ENCODE measurements around the gene ANKFN1. TPM values are rescaled to one million over a fixed set of nuclear protein-coding genes. Genes with fewer than 3 reads are reported as not detected.
"Not testable (repeated sequence)": the region's sequence is repeated elsewhere in the genome, so short reads cannot be mapped to it uniquely, and the experiment has no call there.

Gene ANKFN1
- total RNA-seq, 1 donor from 2014 or later: 1.6 TPM

DNA sequence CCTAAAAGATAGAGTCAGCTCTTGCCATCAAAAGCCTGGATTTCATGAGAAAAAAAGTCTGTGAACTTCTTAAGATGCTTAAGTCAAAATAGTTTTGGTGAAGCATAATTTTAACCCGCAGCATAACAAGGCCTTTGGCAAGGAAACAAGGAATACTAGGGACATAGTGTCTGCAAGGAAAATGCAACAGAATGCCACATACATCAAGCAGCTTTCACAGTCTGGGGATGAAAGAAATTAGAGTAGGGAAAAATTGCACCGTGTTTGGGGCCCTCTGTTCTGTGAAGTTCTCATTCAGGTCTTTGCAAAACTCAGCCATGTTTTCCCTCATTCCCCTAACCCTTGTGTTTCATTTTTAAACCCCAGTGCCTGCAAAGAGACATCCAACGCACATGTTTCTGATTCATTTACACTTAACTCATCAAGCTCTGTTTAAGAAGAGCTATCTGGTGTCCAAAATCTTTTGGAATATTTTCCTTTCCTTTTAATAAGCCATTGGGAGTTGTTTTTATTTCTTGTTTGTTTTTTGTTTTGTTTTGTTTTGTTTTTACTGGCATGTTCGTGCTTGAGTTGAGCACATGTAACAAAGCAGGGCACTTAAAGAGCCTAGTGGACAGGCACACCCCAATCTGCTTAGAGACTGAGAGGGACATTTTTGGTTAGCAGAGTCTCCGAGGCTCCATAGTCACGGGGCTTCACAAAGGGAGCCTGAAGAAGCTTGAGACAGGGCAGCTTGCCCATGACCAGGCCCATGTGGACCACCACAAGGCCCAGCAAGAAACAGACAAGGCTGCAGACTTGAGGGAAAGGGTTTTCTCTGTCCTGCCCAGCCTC lies 116.5 kb downstream of the ANKFN1 start:
- Histone ChIP-seq H3K36me3 (ENCODE audit: control insufficient read depth in 3 of 3, insufficient read depth in 3 of 3, low read length in 3 of 3) (no peaks in the 10 kb centered on the region), H3K27ac (ENCODE audit: low read depth, low read length) (no peak overlapping the region), H3K9me3 (ENCODE audit: control insufficient read depth in 3 of 3, low read length in 3 of 3) (no peaks in the 10 kb centered on the region), H3K4me1 (ENCODE audit: control insufficient read depth in 3 of 3, insufficient read depth in 3 of 3, low read length in 3 of 3) (no peaks in the 10 kb centered on the region), H3K9ac (ENCODE audit: low read depth in 1 of 3, low read length in 3 of 3) (no peak overlapping the region), H3K4me3 (ENCODE audit: low read length in 3 of 3) (no peak overlapping the region), H3K27me3 (ENCODE audit: control insufficient read depth in 3 of 3, insufficient read depth in 3 of 3, low read length in 3 of 3) (no peaks in the 10 kb centered on the region)

DNA sequence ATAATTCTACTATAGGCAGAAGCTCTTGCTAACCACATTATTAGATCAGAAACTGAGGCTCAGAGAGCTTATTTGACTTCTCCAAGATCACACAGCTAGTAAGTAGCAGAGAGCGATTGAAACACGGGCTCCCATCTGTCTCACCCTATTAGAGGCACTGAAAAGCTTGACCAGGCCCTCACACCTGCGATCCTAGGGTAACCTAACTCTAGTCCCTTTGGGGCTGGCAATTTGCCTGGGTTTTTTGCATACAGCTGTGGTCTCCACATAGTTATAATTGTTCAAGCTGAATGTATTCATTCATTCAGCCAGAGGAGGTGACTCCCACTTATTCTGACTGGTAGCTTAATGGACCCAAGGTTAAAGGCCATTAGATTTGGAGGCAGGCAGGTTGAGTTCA lies 121.2 kb downstream of the ANKFN1 start:
- no peaks in the 10 kb centered on the region for H3K4me1 ChIP-seq (ENCODE audit: control insufficient read depth in 3 of 3, insufficient read depth in 3 of 3, low read length in 3 of 3)
- H3K27me3 ChIP-seq (ENCODE audit: control insufficient read depth in 3 of 3, insufficient read depth in 3 of 3, low read length in 3 of 3): no peaks in the 10 kb centered on the region
- no peak overlapping the region for H3K27ac ChIP-seq (ENCODE audit: low read depth, low read length)
- H3K36me3 ChIP-seq (ENCODE audit: control insufficient read depth in 3 of 3, insufficient read depth in 3 of 3, low read length in 3 of 3): no peaks in the 10 kb centered on the region
- H3K9me3 ChIP-seq (ENCODE audit: control insufficient read depth in 3 of 3, low read length in 3 of 3): no peaks in the 10 kb centered on the region
- no peak overlapping the region for H3K4me3 ChIP-seq (ENCODE audit: low read length in 3 of 3)
- no peak overlapping the region for H3K9ac ChIP-seq (ENCODE audit: low read depth in 1 of 3, low read length in 3 of 3)

DNA sequence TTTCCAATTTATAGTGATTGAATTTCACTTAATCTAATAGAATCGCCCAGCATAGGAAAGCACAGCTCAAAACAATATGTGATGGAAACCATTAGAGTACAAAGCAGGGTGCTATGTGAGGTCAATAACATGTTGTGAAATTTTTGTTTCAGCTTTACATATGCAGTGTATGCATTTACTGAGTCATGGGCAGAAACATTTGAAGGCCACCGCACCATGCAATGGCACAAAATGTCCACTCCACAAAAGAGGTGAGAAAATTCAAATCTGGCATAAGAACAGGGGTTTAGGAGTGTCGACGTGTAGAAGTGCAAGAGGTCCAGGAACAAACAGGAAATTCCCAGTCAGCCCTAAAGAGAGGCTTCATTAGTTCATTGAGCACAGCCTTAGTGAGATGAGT lies 131.2 kb downstream of the ANKFN1 start:
- no peak overlapping the region for H3K27ac ChIP-seq (ENCODE audit: low read depth, low read length)
- no peak overlapping the region for H3K9ac ChIP-seq (ENCODE audit: low read depth in 1 of 3, low read length in 3 of 3)
- no peaks in the 10 kb centered on the region for H3K9me3 ChIP-seq (ENCODE audit: control insufficient read depth in 3 of 3, low read length in 3 of 3)
- H3K4me1 ChIP-seq (ENCODE audit: control insufficient read depth in 3 of 3, insufficient read depth in 3 of 3, low read length in 3 of 3): no peaks in the 10 kb centered on the region
- H3K4me3 ChIP-seq (ENCODE audit: low read length in 3 of 3): no peak overlapping the region
- H3K36me3 ChIP-seq (ENCODE audit: control insufficient read depth in 3 of 3, insufficient read depth in 3 of 3, low read length in 3 of 3): no peaks in the 10 kb centered on the region
- no peaks in the 10 kb centered on the region for H3K27me3 ChIP-seq (ENCODE audit: control insufficient read depth in 3 of 3, insufficient read depth in 3 of 3, low read length in 3 of 3)

DNA sequence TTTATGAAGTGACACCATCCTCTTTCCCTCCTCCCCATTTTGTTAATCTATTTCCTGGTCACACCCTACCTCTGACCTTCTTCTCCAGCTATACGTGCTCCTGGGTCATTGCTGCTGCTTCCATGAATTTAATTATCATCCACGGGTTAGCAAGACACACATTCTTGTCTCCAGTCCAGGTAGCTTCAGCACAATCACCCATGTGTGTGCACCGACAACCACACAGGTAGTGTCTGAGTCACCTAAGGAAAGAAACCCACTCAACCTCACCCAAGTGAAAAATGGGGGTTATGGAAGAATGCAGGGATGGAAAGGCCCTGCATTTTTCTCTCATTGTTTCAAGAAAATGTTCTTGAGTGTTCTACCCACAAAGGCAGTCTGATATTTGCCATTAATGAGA lies 135.5 kb downstream of the ANKFN1 start:
- H3K27me3 ChIP-seq (ENCODE audit: control insufficient read depth in 3 of 3, insufficient read depth in 3 of 3, low read length in 3 of 3); H3K4me3 ChIP-seq (ENCODE audit: low read length in 3 of 3); H3K27ac ChIP-seq (ENCODE audit: low read depth, low read length); H3K9ac ChIP-seq (ENCODE audit: low read depth in 1 of 3, low read length in 3 of 3); H3K36me3 ChIP-seq (ENCODE audit: control insufficient read depth in 3 of 3, insufficient read depth in 3 of 3, low read length in 3 of 3); H3K9me3 ChIP-seq (ENCODE audit: control insufficient read depth in 3 of 3, low read length in 3 of 3): not testable (repeated sequence)
- peaks cover 0 to 13% (median 0%) of the 10 kb centered on the region in 3 donors for H3K4me1 ChIP-seq (ENCODE audit: control insufficient read depth in 3 of 3, insufficient read depth in 3 of 3, low read length in 3 of 3)

DNA sequence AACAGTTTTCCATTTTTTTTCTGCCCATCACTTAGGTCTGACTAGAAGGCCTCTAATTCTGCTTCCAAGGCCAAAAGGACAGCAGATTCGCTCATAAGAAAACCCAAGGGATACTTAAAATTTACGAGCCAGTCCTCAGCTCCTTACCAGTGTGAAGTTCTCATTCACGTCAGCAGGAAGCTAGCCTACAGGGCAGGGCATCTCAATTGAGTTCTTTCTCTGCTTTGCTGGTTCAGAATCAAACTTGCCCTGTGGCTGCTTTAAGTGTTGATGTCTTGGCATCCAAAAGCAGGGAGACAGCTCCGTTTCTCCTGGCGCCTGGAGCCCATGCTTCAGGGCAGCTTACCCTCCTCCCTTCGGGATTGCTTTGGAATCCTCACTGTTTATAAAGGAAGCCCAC lies 136.0 kb downstream of the ANKFN1 start:
- H3K9me3 ChIP-seq (ENCODE audit: control insufficient read depth in 3 of 3, low read length in 3 of 3): no peaks in the 10 kb centered on the region
- H3K27ac ChIP-seq (ENCODE audit: low read depth, low read length): no peak overlapping the region
- H3K9ac ChIP-seq (ENCODE audit: low read depth in 1 of 3, low read length in 3 of 3): no peak overlapping the region
- H3K4me3 ChIP-seq (ENCODE audit: low read length in 3 of 3): no peak overlapping the region
- H3K36me3 ChIP-seq (ENCODE audit: control insufficient read depth in 3 of 3, insufficient read depth in 3 of 3, low read length in 3 of 3): no peaks in the 10 kb centered on the region
- no peaks in the 10 kb centered on the region for H3K27me3 ChIP-seq (ENCODE audit: control insufficient read depth in 3 of 3, insufficient read depth in 3 of 3, low read length in 3 of 3)
- peaks cover 0 to 13% (median 0%) of the 10 kb centered on the region in 3 donors for H3K4me1 ChIP-seq (ENCODE audit: control insufficient read depth in 3 of 3, insufficient read depth in 3 of 3, low read length in 3 of 3)

DNA sequence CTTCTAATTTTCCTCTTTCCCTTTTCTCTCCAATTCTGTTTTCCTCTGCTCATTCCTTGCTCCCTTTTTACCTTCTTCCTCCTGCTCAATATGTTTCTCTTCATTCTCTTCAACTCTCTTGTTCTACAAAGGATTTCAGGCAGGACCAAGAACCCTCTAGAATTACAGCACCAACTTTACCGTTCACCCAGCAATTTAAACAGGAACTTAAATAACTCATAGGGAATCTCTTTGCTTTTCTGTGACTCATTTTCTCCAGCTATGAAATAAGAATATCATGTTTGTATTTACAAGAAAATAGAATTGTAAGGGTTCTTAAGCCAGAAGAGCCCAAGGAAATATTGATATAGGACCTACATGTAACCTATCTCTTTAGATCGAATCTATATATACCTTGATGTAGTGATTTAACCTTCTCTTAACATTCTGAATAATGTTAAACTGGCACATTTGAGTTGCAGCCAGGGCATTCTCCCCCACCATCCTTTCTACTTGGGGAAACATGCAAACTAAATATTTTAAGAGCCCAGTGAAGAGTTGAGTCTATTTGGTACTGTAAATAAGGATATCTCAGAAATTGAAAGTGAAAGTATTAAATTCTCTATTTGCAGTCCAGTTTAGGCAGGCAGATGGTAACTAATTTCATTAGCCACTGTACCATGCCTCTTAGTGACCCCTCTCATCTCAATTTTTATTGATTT lies 137.0 kb downstream of the ANKFN1 start:
- H3K27ac ChIP-seq (ENCODE audit: low read depth, low read length): no peak overlapping the region
- peaks cover 0 to 13% (median 0%) of the 10 kb centered on the region in 3 donors for H3K4me1 ChIP-seq (ENCODE audit: control insufficient read depth in 3 of 3, insufficient read depth in 3 of 3, low read length in 3 of 3)

DNA sequence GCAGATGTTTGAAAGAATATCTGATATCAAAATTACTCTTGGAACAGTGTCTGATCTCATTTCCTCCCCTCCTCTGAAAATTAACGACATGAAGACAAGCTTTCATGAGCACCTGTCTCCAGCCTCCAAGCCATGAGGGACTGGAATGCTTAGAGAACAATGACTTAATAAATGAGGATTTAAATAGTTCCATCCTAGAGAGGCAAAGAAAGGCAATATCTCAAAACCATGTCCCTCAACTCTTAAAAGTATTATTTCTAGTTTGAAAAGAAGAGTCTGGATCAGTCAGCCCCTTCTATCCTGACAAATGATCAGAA lies 137.5 kb downstream of the ANKFN1 start:
- H3K4me1 ChIP-seq (ENCODE audit: control insufficient read depth in 3 of 3, insufficient read depth in 3 of 3, low read length in 3 of 3): peaks cover 0 to 13% (median 0%) of the 10 kb centered on the region in 3 donors
- no peak overlapping the region for H3K9ac ChIP-seq (ENCODE audit: low read depth in 1 of 3, low read length in 3 of 3)
- H3K36me3 ChIP-seq (ENCODE audit: control insufficient read depth in 3 of 3, insufficient read depth in 3 of 3, low read length in 3 of 3): no peaks in the 10 kb centered on the region
- no peaks in the 10 kb centered on the region for H3K9me3 ChIP-seq (ENCODE audit: control insufficient read depth in 3 of 3, low read length in 3 of 3)
- no peaks in the 10 kb centered on the region for H3K27me3 ChIP-seq (ENCODE audit: control insufficient read depth in 3 of 3, insufficient read depth in 3 of 3, low read length in 3 of 3)
- H3K27ac ChIP-seq (ENCODE audit: low read depth, low read length): no peak overlapping the region
- peak overlapping the region in 1 of 3 donors; percentile 24 for H3K4me3 ChIP-seq (ENCODE audit: low read length in 3 of 3)

More for the DNA sequence above, 137.0 kb downstream of the ANKFN1 start:
- no peaks in the 10 kb centered on the region for H3K9me3 ChIP-seq (ENCODE audit: control insufficient read depth in 3 of 3, low read length in 3 of 3)
- no peaks in the 10 kb centered on the region for H3K36me3 ChIP-seq (ENCODE audit: control insufficient read depth in 3 of 3, insufficient read depth in 3 of 3, low read length in 3 of 3)
- peak overlapping the region in 1 of 3 donors; percentile 24 for H3K4me3 ChIP-seq (ENCODE audit: low read length in 3 of 3)
- no peaks in the 10 kb centered on the region for H3K27me3 ChIP-seq (ENCODE audit: control insufficient read depth in 3 of 3, insufficient read depth in 3 of 3, low read length in 3 of 3)
- H3K9ac ChIP-seq (ENCODE audit: low read depth in 1 of 3, low read length in 3 of 3): no peak overlapping the region

DNA sequence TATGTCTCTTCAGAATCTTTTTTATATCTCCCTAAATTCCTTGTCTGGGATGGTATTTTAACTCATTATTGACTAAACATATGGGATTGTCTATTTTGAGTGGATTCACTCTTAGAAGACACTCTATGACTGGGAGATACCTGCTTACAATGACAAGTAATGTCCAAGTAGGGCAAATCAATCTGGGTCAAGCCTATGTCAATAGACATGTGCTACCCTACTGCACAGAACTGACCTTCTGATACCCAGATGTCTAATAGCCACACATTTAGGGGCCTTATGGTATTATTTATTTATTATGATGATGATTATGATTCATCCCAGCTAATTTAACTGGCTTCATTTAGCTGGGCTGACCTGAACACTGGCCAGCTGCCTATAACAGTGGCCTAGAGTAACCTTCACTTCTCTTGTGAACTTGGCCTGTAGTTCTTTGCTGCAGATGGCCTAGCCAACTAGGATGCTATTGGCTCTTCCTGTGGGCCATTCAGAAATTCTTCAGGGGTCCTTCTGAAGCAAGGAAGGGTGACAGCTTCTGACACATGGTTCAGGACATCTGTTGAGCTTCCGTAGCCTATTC lies 138.0 kb downstream of the ANKFN1 start:
- no peak overlapping the region for H3K4me3 ChIP-seq (ENCODE audit: low read length in 3 of 3)
- H3K4me1 ChIP-seq (ENCODE audit: control insufficient read depth in 3 of 3, insufficient read depth in 3 of 3, low read length in 3 of 3): peaks cover 0 to 13% (median 0%) of the 10 kb centered on the region in 3 donors
- H3K9ac ChIP-seq (ENCODE audit: low read depth in 1 of 3, low read length in 3 of 3): no peak overlapping the region
- no peak overlapping the region for H3K27ac ChIP-seq (ENCODE audit: low read depth, low read length)
- H3K36me3 ChIP-seq (ENCODE audit: control insufficient read depth in 3 of 3, insufficient read depth in 3 of 3, low read length in 3 of 3): no peaks in the 10 kb centered on the region
- H3K27me3 ChIP-seq (ENCODE audit: control insufficient read depth in 3 of 3, insufficient read depth in 3 of 3, low read length in 3 of 3): no peaks in the 10 kb centered on the region
- H3K9me3 ChIP-seq (ENCODE audit: control insufficient read depth in 3 of 3, low read length in 3 of 3): no peaks in the 10 kb centered on the region

DNA sequence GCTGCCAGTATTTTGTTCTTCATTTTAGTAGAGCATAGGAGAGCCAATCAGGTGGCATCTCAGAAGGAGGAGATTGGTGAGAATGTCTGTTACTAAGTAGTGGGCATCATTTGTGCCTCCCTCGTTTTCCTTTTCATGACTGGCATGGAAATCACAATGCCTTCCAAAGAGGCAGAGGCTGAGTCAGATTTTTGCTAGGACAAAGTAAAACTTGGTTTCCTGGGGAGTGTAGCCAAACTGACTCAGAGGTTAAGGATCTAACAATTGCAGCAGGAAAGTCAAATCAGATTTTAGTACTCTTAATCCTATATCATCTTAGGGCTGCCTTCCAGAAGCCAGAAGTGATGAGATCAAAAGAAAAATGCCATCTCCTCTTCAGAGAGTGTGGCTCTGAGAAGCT lies 138.7 kb downstream of the ANKFN1 start:
- Histone ChIP-seq H3K27me3 (ENCODE audit: control insufficient read depth in 3 of 3, insufficient read depth in 3 of 3, low read length in 3 of 3) (peaks cover 0 to under 1% (median 0%) of the 10 kb centered on the region in 3 donors), H3K9ac (ENCODE audit: low read depth in 1 of 3, low read length in 3 of 3) (no peak overlapping the region), H3K36me3 (ENCODE audit: control insufficient read depth in 3 of 3, insufficient read depth in 3 of 3, low read length in 3 of 3) (no peaks in the 10 kb centered on the region), H3K4me3 (ENCODE audit: low read length in 3 of 3) (no peak overlapping the region), H3K27ac (ENCODE audit: low read depth, low read length) (no peak overlapping the region), H3K9me3 (ENCODE audit: control insufficient read depth in 3 of 3, low read length in 3 of 3) (no peaks in the 10 kb centered on the region), H3K4me1 (ENCODE audit: control insufficient read depth in 3 of 3, insufficient read depth in 3 of 3, low read length in 3 of 3) (peaks cover 0 to 13% (median 0%) of the 10 kb centered on the region in 3 donors)

DNA sequence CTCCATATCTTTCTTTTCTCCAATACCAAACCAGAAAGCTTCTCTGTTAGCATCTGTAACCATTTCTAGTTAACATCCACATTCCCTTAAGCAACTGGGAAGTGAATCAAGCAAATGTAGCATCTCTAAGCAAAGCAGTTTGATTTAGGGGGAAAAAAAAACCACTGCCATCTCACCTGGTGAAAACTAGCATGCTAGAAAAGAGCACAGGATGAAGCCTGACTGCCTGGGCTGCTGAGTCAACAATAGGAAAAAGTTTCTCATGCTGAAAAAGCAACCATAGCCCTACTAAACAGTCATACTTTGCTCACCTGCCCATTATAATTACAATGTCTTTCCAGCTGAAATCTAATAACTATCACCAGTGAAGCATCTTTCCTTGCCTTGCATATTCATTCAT lies 139.3 kb downstream of the ANKFN1 start:
- Histone ChIP-seq H3K27ac (ENCODE audit: low read depth, low read length) (no peak overlapping the region), H3K4me1 (ENCODE audit: control insufficient read depth in 3 of 3, insufficient read depth in 3 of 3, low read length in 3 of 3) (peaks cover 0 to 13% (median 0%) of the 10 kb centered on the region in 3 donors), H3K27me3 (ENCODE audit: control insufficient read depth in 3 of 3, insufficient read depth in 3 of 3, low read length in 3 of 3) (peaks cover 0 to 2% (median 0%) of the 10 kb centered on the region in 3 donors), H3K9ac (ENCODE audit: low read depth in 1 of 3, low read length in 3 of 3) (no peak overlapping the region), H3K9me3 (ENCODE audit: control insufficient read depth in 3 of 3, low read length in 3 of 3) (no peaks in the 10 kb centered on the region), H3K36me3 (ENCODE audit: control insufficient read depth in 3 of 3, insufficient read depth in 3 of 3, low read length in 3 of 3) (no peaks in the 10 kb centered on the region), H3K4me3 (ENCODE audit: low read length in 3 of 3) (no peak overlapping the region)
